Stimulated activated CD8-positive, alpha-beta memory T cell treated with anti-CD3 and anti-CD28 coated beads, Interleukin-2, amount 100 ng/mL, for 1 hour (primary cell): ENCODE data around the gene NBPF26.
"Not testable (repeated sequence)": the region's sequence is repeated elsewhere in the genome, so short reads cannot be mapped to it uniquely, and the experiment has no call there.

Source experiments
- DNase-seq, 2 donors: peaks; one replicate each; pipeline ENCODE4 v3.0.0-alpha.2; 2020; ENCODE audit warnings: low read depth in 2 of 2

Gene NBPF26

GRCh38 chr1:120858144-120858543 lies 134.4 kb downstream of the NBPF26 start:
- not testable (repeated sequence) for DNase-seq

DNA sequence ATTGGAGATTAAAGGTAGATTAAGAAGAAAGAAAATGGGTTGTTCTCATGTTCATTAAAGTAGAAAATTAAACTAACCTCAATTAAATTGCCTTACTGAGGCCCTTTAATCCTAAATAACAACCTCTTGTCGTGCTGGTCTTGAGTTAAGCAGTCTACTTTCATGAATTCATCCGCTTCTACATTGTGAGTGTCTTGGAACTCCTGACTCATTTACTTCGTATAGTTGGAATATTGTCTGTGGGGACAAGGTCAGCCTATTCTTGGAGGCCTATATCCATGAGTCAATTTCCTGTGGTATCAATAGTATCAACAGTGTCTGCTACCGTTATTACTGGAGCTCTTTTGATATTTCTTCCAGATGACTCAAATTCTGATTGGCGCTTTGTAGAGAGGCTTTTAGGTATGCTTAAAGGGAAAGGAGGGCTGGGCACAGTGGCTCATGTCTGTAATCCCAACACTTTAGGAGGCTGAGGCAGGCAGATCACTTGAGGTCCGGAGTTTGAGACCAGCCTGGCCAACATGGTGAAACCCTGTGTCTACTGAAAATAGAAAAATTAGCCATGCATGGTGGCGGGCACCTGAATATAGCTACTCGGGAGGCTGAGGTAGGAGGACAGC lies 136.0 kb downstream of the NBPF26 start:
- DNase-seq = not testable (repeated sequence)

DNA sequence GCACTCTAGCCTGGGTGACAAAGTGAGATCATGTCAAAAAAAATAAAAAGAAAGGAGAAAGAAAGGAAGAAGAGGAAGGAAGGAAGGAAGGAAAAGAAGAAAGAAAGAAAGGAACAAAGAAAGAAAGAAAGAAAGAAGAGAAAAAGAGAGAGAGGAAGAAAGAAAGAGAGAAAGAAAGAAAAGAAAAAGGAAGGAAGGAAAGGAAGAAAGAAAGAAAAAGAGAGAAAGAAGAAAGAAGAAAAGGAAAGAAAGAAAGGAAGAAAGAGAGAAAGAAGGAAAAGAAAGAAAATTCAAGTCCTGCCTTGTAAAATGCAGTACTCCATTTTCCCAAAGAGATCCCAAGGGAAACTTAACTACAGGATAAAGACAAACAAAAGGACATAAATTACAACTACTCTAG lies 154.5 kb downstream of the NBPF26 start:
- DNase-seq = not testable (repeated sequence)

GRCh38 chr1:120880056-120880455 lies 156.3 kb downstream of the NBPF26 start:
- DNase-seq = not testable (repeated sequence)

DNA sequence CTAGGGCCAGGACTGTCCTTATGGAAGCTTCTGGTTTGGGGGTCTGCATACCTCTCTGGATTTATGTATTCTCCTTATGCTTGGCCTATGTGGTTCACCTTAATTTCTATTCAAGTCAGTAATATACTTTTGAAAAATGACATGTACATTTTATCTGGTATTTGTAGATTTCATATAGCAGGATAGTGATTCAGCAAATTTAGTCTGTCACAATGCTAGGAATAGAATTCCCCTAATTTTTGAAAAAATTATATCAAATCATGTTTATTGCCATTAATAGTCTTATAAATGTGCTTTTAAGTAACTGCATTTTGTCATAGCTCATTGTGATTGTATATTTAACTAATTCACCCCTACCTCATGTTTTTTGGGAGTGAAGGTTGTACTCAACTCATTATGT lies 158.2 kb downstream of the NBPF26 start:
- DNase-seq = not testable (repeated sequence)
